Vagina (tissue), 2 donors: ENCODE data around the gene COL11A1. TPM values are rescaled to one million over a fixed set of nuclear protein-coding genes. Genes with fewer than 3 reads are reported as not detected.

Experiments used
- DNase-seq, 2 donors: peaks; one replicate each; pipeline ENCODE4 v3.0.0-alpha.2; 2017; ENCODE audit errors: extremely low spot score in 2 of 2
- H3K27ac ChIP-seq: fragments of 200-600 bp; sonication (generic); one replicate; pipeline ENCODE4 v1.5.1; 2019
- H3K27me3 ChIP-seq: fragments of 200-600 bp; sonication (generic); one replicate; pipeline ENCODE4 v1.5.1; 2019
- H3K36me3 ChIP-seq, 2 donors: fragments of 200-600 bp; sonication (generic); one replicate each; pipeline ENCODE4 v1.5.1; 2017 to 2019
- H3K4me1 ChIP-seq: fragments of 200-600 bp; sonication (generic); one replicate; pipeline ENCODE4 v1.5.1; 2019
- H3K4me3 ChIP-seq, 2 donors: fragments of 200-600 bp; sonication (generic); 1 replicate in 1 of 2; 2 replicates in 1 of 2; pipeline ENCODE4 v1.5.1; 2016 to 2019
- H3K9me3 ChIP-seq: fragments of 200-600 bp; sonication (generic); one replicate; pipeline ENCODE4 v1.5.1; 2019
- POLR2A ChIP-seq, 2 donors: fragments of 450-650 bp; IDR thresholded peaks; one replicate each; pipeline ENCODE4 v1.6.1; 2017; ENCODE audit warnings: antibody characterized with exemption in 2 of 2, mild to moderate bottlenecking in 2 of 2, moderate library complexity in 2 of 2
- POLR2AphosphoS5 ChIP-seq, 2 donors: sonication (generic); formaldehyde crosslinking; IDR thresholded peaks; one replicate each; pipeline ENCODE4 v1.9.0; 2017; ENCODE audit warnings: antibody characterized with exemption in 2 of 2, mild to moderate bottlenecking in 2 of 2, low read depth in 1 of 2; ENCODE audit not compliant: insufficient read depth in 1 of 2
- intact Hi-C: fragments of 100-400 bp; cut with DNase I; formaldehyde crosslinking; loops from one replicate; pipeline ENCODE4 v1.15.1; 2023
- total RNA-seq: library from RNA; depleted of rRNA; stranded (reverse); fragments of >200 nt; gene quantifications from one replicate; pipeline ENCODE4 v1.2.3, GENCODE V29; 2016
- TF ChIP-seq, protein P1 (sequence below), 3 experiments: fragments of 450-650 bp in 2 of 3; fragments of 200-600 bp in 1 of 3; sonication (generic) in 1 of 3; IDR thresholded peaks; one replicate each; pipeline ENCODE4 v1.5.1; 2017 to 2019; ENCODE audit warnings: antibody characterized with exemption in 3 of 3, mild to moderate bottlenecking in 2 of 3, moderate library complexity in 2 of 3

The COL11A1 gene
- total RNA-seq, result not detected

DNA sequence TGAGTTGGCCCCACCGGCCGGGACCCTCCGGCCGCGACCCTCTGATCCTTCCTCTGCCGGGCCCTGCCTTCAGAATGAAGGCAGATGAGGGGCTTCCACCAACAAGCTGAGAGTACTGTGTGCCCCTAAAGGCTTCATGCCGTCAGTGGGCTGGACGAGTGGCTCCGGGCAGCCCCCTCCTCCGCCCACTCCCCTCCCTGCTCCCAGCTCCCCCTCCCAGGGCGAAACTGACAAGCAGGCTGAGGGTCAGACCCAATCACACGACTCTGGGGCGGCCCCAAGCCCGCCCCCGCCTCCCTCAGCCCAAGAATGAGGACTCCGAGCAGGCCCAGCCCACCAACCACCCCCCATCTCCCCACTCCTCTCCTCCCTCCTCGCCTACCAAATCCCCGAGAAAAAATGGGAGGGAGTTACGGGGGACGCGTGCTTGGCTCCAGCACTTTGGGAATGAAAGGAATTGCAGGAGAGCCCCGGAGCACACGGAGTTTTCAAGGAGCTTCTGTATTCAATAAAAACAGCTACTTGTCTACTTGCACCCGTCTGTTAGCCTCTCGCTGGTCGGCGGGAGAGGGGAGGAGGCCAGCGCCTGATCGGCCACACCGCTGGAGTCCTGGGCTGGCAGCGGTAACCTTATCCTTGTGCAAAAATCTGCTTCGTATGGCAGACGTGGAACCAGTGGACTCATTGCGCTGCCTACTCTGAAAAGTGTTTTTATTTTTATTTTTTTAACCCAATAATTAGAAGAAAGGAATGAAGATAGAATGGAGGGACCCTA is at the start of gene COL11A1:
Gene COL11A1, minus strand, starts transcription at position 147 of the 775 bp plus-strand sequence. CDS start 344 bp downstream, outside the sequence.
- intact Hi-C loops, result loop anchor here (5.0 kb wide), 1 partner anchor 399 kb away; no protein-coding TSS in a partner anchor
- H3K4me1 ChIP-seq, result peaks cover 28% of the 10 kb centered on the region
- no peak within 1 kb of the TSS for H3K27ac ChIP-seq
- no peaks in the 10 kb centered on the region for H3K36me3 ChIP-seq
- peak within 1 kb of the TSS; percentile 43 to 53 for H3K4me3 ChIP-seq
- no peak for DNase-seq
- H3K27me3 ChIP-seq, result no peaks in the 10 kb centered on the region
- no peaks in the 10 kb centered on the region for H3K9me3 ChIP-seq
- TF ChIP-seq POLR2AphosphoS5 (IDR thresholded peaks at IDR 0.05; ENCODE audit: insufficient read depth in 1 of 2, low read depth in 1 of 2) (no peak), POLR2A (IDR thresholded peaks at IDR 0.05) (no peak)
- TF ChIP-seq, protein P1, sequence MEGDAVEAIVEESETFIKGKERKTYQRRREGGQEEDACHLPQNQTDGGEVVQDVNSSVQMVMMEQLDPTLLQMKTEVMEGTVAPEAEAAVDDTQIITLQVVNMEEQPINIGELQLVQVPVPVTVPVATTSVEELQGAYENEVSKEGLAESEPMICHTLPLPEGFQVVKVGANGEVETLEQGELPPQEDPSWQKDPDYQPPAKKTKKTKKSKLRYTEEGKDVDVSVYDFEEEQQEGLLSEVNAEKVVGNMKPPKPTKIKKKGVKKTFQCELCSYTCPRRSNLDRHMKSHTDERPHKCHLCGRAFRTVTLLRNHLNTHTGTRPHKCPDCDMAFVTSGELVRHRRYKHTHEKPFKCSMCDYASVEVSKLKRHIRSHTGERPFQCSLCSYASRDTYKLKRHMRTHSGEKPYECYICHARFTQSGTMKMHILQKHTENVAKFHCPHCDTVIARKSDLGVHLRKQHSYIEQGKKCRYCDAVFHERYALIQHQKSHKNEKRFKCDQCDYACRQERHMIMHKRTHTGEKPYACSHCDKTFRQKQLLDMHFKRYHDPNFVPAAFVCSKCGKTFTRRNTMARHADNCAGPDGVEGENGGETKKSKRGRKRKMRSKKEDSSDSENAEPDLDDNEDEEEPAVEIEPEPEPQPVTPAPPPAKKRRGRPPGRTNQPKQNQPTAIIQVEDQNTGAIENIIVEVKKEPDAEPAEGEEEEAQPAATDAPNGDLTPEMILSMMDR (IDR thresholded peaks at IDR 0.05), result no peak

DNA sequence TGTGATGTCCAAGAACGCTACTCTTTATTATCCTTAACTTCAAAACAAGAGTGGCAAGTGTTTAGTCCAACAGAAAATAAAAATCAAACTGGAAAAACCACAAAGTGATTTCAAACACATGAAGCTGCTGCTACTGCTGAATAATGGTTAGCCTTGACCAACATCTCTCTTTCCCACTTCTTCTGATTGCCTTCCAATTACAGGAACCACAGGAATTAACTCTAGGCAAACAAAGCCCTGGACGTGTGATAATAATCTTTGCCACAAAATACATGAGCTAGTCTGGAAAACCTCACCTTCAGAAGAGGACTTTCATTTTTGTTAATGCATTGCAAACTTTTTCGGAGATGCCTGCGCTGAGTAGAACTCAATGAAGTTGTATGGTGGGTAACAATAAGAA is 48.6 kb upstream of the COL11A1 start:
- Histone ChIP-seq H3K4me1 (no peaks in the 10 kb centered on the region), H3K36me3 (no peaks in the 10 kb centered on the region), H3K9me3 (no peaks in the 10 kb centered on the region), H3K27me3 (no peaks in the 10 kb centered on the region), H3K27ac (no peak overlapping the region), H3K4me3 (no peak overlapping the region)
- intact Hi-C loops, result no loop called here
- DNase-seq, result no peak
- TF ChIP-seq POLR2A (IDR thresholded peaks at IDR 0.05) (no peak), POLR2AphosphoS5 (IDR thresholded peaks at IDR 0.05; ENCODE audit: insufficient read depth in 1 of 2, low read depth in 1 of 2) (no peak)
- TF ChIP-seq, protein P1 (IDR thresholded peaks at IDR 0.05), result no peak

DNA sequence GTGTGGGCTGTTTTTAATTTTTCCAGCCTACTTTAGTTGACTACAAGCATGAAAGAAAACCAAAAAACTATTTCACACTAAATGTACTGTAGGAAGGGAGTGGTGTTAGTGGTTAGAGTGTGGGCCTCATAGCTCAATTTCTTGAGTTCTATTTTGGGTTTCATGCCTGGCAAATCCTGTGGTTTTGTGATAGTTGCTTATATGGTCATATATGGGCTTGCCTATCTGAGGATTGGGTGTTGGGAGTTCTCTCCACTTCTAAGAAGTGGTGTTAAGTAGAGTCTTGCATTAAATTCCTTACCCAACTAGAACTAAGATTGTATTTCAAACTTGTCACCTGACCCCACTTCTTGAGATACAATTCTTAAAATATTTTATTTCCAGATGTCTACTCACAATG is 37.8 kb upstream of the COL11A1 start:
- Histone ChIP-seq H3K4me1 (no peaks in the 10 kb centered on the region), H3K27ac (no peak overlapping the region), H3K36me3 (no peaks in the 10 kb centered on the region), H3K9me3 (no peaks in the 10 kb centered on the region), H3K27me3 (no peaks in the 10 kb centered on the region), H3K4me3 (no peak overlapping the region)
- TF ChIP-seq POLR2AphosphoS5 (IDR thresholded peaks at IDR 0.05; ENCODE audit: insufficient read depth in 1 of 2, low read depth in 1 of 2), result no peak
- TF ChIP-seq, protein P1 (IDR thresholded peaks at IDR 0.05), result no peak
- no peak for TF ChIP-seq POLR2A (IDR thresholded peaks at IDR 0.05)
- intact Hi-C loops, result no loop called here
- no peak for DNase-seq

DNA sequence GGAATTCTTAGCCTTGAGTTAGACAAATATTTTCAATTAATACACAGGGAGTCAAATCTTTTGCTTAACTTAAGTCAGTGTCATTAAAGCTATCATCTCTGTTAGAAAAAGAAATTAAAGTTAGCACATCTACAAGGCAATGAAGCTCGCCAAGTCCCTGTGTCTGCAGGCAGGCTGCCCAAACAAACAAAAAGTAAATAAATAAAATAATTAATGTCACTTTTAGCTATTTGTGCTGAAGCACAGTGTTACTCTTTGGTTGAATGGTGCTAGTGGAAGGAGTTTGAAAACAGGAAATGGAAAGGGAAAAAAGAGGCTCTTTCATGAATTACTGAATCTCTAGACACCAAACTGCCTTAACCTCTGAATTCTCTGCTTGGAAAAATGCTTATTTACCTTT is 37.1 kb upstream of the COL11A1 start:
- DNase-seq, result no peak
- no peaks in the 10 kb centered on the region for H3K36me3 ChIP-seq
- no peak for TF ChIP-seq POLR2A (IDR thresholded peaks at IDR 0.05)
- TF ChIP-seq, protein P1 (IDR thresholded peaks at IDR 0.05), result no peak
- no peaks in the 10 kb centered on the region for H3K27me3 ChIP-seq
- H3K27ac ChIP-seq, result no peak overlapping the region
- no peak overlapping the region for H3K4me3 ChIP-seq
- intact Hi-C loops, result no loop called here
- H3K9me3 ChIP-seq, result no peaks in the 10 kb centered on the region
- no peaks in the 10 kb centered on the region for H3K4me1 ChIP-seq

DNA sequence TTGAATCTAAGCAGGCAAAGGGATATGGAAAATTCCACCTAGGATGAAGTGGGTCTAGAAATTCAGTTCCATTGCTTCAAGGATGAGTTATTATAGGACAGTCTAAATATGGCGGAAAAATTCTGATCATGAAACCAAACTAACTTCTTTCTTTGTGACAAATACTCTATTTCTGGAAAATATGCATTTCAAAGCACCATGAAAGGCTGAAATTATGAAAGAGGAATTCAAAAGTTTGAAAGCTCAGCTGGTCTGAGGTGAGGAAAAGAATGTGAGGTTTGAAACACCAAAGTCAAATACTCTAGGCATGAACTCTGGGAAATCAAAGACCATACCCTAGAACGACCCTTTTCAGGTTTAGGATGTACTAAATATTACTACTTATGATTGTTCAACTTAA is 36.4 kb upstream of the COL11A1 start:
- Histone ChIP-seq H3K4me1 (no peaks in the 10 kb centered on the region), H3K4me3 (no peak overlapping the region), H3K27ac (no peak overlapping the region), H3K9me3 (no peaks in the 10 kb centered on the region), H3K27me3 (no peaks in the 10 kb centered on the region), H3K36me3 (no peaks in the 10 kb centered on the region)
- no peak for TF ChIP-seq POLR2AphosphoS5 (IDR thresholded peaks at IDR 0.05; ENCODE audit: insufficient read depth in 1 of 2, low read depth in 1 of 2)
- TF ChIP-seq POLR2A (IDR thresholded peaks at IDR 0.05), result no peak
- TF ChIP-seq, protein P1 (IDR thresholded peaks at IDR 0.05), result no peak
- no peak for DNase-seq
- intact Hi-C loops, result no loop called here
